Endothelial cell of hepatic sinusoid (primary cell): Measurements from ENCODE around the gene DNAJC1.

Source experiments
- in situ Hi-C: cut with HindIII; loops from 2 replicates; pipeline ENCODE4 v1.10.0; 2017; ENCODE audit warnings: low sequenced_read_pairs

DNAJC1 gene

GRCh38 chr10:21964983-21965665 is 38.4 kb downstream of the DNAJC1 start:
- in situ Hi-C loops: no loop called here

GRCh38 chr10:21962358-21962757 is 41.2 kb downstream of the DNAJC1 start:
- in situ Hi-C loops: no loop called here

GRCh38 chr10:21961847-21962246 is 41.7 kb downstream of the DNAJC1 start:
- in situ Hi-C loops: no loop called here

- in situ Hi-C loops: no loop called here
These were observed 43.5 kb downstream of the DNAJC1 start for GRCh38 chr10:21959998-21960397.

- in situ Hi-C loops: no loop called here
These were observed 48.8 kb downstream of the DNAJC1 start for GRCh38 chr10:21954690-21955089.

GRCh38 chr10:21954132-21954531 is 49.4 kb downstream of the DNAJC1 start:
- in situ Hi-C loops: no loop called here

- in situ Hi-C loops: no loop called here
These were observed 49.9 kb downstream of the DNAJC1 start for GRCh38 chr10:21953585-21954057.

GRCh38 chr10:21950566-21950965 is 53.0 kb downstream of the DNAJC1 start:
- in situ Hi-C loops: no loop called here

GRCh38 chr10:21946946-21947345 is 56.6 kb downstream of the DNAJC1 start:
- in situ Hi-C loops: no loop called here

GRCh38 chr10:21944727-21945386 is 58.7 kb downstream of the DNAJC1 start:
- in situ Hi-C loops: no loop called here

GRCh38 chr10:21943633-21944265 is 59.8 kb downstream of the DNAJC1 start:
- in situ Hi-C loops: no loop called here

- in situ Hi-C loops: no loop called here
These were observed 68.0 kb downstream of the DNAJC1 start for GRCh38 chr10:21935439-21936023.

GRCh38 chr10:21934307-21934706 is 69.2 kb downstream of the DNAJC1 start:
- in situ Hi-C loops: no loop called here

GRCh38 chr10:21929070-21929469 is 74.5 kb downstream of the DNAJC1 start:
- in situ Hi-C loops: no loop called here

GRCh38 chr10:21927631-21928353 is 75.7 kb downstream of the DNAJC1 start:
- in situ Hi-C loops: no loop called here

GRCh38 chr10:21926949-21927348 is 76.6 kb downstream of the DNAJC1 start:
- in situ Hi-C loops: no loop called here

GRCh38 chr10:21926358-21926925 is 77.1 kb downstream of the DNAJC1 start:
- in situ Hi-C loops: no loop called here

- in situ Hi-C loops: no loop called here
These were observed 77.7 kb downstream of the DNAJC1 start for GRCh38 chr10:21925851-21926250.

- in situ Hi-C loops: loop anchor here (5.0 kb wide), 1 partner anchor 47 kb away; no protein-coding TSS in a partner anchor
These were observed 79.0 kb downstream of the DNAJC1 start for GRCh38 chr10:21924511-21924910.

- in situ Hi-C loops: loop anchor here (5.0 kb wide), 1 partner anchor 43 kb away; no protein-coding TSS in a partner anchor
These were observed 82.9 kb downstream of the DNAJC1 start for GRCh38 chr10:21920633-21921032.
